ENCODE data around the gene PTPN21. TPM values are rescaled to one million over a fixed set of nuclear protein-coding genes. Genes with fewer than 3 reads are reported as not detected.

The PTPN21 gene
- total RNA-seq, 1 donor from 2014 or later: 16.2 TPM

Small RNA genes lying within 50 kb of the gene (small RNA-seq; reads per million reads assigned to genes)
- gene RNU4-22P: not detected

Other genes starting within 250 kb of the PTPN21 start
- gene KCNK10, start 231.7 kb downstream of the PTPN21 start, total RNA-seq: not detected
- 22.4 TPM for gene SPATA7, start 169.3 kb downstream of the PTPN21 start, total RNA-seq
- gene ZC3H14, start 8.0 kb upstream of the PTPN21 start, total RNA-seq: 28.7 TPM
- 1.0 TPM for gene EML5, start 237.9 kb upstream of the PTPN21 start, total RNA-seq

All from skeletal muscle tissue (tissue), 2 donors.